Type B pancreatic cell (in vitro differentiated cells): Measurements from ENCODE around the gene PPP6C. TPM values are rescaled to one million over a fixed set of nuclear protein-coding genes. Genes with fewer than 3 reads are reported as not detected.
"Not testable (repeated sequence)": the region's sequence is repeated elsewhere in the genome, so short reads cannot be mapped to it uniquely, and the experiment has no call there.

Experiments used
- DNase-seq: peaks from one replicate; pipeline ENCODE4 v3.0.0; 2021; ENCODE audit warnings: mixed read lengths; ENCODE audit not compliant: unreplicated experiment; ENCODE audit errors: extremely low spot score
- H3K27ac Mint-ChIP-seq: 2 replicates; pipeline ENCODE4 v1.8.0; 2021; ENCODE audit warnings: mild to moderate bottlenecking, mixed read lengths
- H3K27me3 Mint-ChIP-seq: 2 replicates; pipeline ENCODE4 v1.8.0; 2021; ENCODE audit warnings: mixed read lengths
- H3K36me3 Mint-ChIP-seq: 2 replicates; pipeline ENCODE4 v1.8.0; 2021; ENCODE audit warnings: mixed read lengths
- H3K4me1 Mint-ChIP-seq: one replicate; pipeline ENCODE4 v1.8.0; 2021; ENCODE audit warnings: mixed read lengths; ENCODE audit not compliant: unreplicated experiment
- H3K4me3 Mint-ChIP-seq: 2 replicates; pipeline ENCODE4 v1.8.0; 2021; ENCODE audit warnings: mild to moderate bottlenecking, mixed read lengths
- H3K9me3 Mint-ChIP-seq: 2 replicates; pipeline ENCODE4 v1.8.0; 2021; ENCODE audit warnings: mixed read lengths
- long read RNA-seq: library from polyadenylated mRNA; unstranded; transcript quantifications from one replicate; pipeline ENCODE4 v2.0.0, GENCODE V29; 2020
- total RNA-seq: library from RNA; stranded (reverse); gene quantifications from 2 replicates; pipeline ENCODE4 v1.2.1, GENCODE V29; 2021; ENCODE audit warnings: low replicate concordance
- TF ChIP-seq, protein P1 (sequence below): fragments of 200-600 bp; sonication (generic); conservative IDR thresholded peaks from 2 replicates; pipeline ENCODE4 v1.5.0; 2021; ENCODE audit warnings: antibody characterized with exemption, mild to moderate bottlenecking

The PPP6C gene
- 30.2 and 35.2 TPM in 2 replicates for total RNA-seq
- long read RNA-seq, full-length matches to known transcripts: 35 of 41 reads
- long read RNA-seq, partial matches to known transcripts: 0 of 41 reads
- long read RNA-seq, other reads (novel, unspliced or antisense): 6 of 41 reads

GRCh38 chr9:125189361-125190289, at the start of gene PPP6C:
Gene PPP6C (minus strand): TSS chr9:125189803. CDS start chr9:125189718, 85 bp downstream.
- peaks cover 11% of the 10 kb centered on the region for H3K4me1 Mint-ChIP-seq
- DNase-seq: peak; percentile 98
- H3K27me3 Mint-ChIP-seq: no peaks in the 10 kb centered on the region
- no peaks in the 10 kb centered on the region for H3K9me3 Mint-ChIP-seq
- TF ChIP-seq, protein P1, sequence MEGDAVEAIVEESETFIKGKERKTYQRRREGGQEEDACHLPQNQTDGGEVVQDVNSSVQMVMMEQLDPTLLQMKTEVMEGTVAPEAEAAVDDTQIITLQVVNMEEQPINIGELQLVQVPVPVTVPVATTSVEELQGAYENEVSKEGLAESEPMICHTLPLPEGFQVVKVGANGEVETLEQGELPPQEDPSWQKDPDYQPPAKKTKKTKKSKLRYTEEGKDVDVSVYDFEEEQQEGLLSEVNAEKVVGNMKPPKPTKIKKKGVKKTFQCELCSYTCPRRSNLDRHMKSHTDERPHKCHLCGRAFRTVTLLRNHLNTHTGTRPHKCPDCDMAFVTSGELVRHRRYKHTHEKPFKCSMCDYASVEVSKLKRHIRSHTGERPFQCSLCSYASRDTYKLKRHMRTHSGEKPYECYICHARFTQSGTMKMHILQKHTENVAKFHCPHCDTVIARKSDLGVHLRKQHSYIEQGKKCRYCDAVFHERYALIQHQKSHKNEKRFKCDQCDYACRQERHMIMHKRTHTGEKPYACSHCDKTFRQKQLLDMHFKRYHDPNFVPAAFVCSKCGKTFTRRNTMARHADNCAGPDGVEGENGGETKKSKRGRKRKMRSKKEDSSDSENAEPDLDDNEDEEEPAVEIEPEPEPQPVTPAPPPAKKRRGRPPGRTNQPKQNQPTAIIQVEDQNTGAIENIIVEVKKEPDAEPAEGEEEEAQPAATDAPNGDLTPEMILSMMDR: peak; percentile 64
- peak within 1 kb of the TSS; percentile 95 for H3K4me3 Mint-ChIP-seq
- H3K36me3 Mint-ChIP-seq: peaks cover 4% of the 10 kb centered on the region
- H3K27ac Mint-ChIP-seq: peak within 1 kb of the TSS; percentile 93

DNA sequence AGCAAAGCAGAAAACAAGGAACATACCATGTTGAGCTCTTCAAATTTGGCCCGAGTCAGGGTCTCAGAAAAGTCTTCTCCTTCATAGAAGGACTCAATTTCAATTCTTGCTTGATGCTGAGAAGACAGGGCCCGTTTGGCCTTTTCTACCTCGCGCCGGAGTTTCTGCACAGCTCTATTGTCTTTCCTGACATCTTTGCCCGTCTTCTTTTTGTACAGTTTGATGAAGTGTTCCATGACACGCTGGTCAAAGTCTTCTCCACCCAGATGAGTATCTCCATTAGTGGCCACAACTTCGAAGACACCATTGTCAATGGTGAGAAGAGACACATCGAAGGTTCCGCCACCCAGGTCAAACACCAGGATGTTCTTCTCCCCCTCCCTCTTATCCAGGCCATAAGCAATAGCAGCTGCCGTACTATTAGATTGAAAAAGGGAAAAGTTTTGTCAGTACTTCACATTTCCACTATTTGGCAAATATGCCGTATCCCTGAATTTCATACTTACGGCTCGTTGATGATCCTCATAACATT, 49.4 kb upstream of the PPP6C start:
- no peaks in the 10 kb centered on the region for H3K9me3 Mint-ChIP-seq
- H3K4me1 Mint-ChIP-seq: peaks cover 31% of the 10 kb centered on the region
- H3K27ac Mint-ChIP-seq: peak overlapping the region; percentile 83
- peaks cover 51% of the 10 kb centered on the region for H3K36me3 Mint-ChIP-seq
- H3K4me3 Mint-ChIP-seq: peak overlapping the region; percentile 97
- no peak for DNase-seq
- TF ChIP-seq, protein P1: no peak
- peaks cover 6% of the 10 kb centered on the region for H3K27me3 Mint-ChIP-seq

DNA sequence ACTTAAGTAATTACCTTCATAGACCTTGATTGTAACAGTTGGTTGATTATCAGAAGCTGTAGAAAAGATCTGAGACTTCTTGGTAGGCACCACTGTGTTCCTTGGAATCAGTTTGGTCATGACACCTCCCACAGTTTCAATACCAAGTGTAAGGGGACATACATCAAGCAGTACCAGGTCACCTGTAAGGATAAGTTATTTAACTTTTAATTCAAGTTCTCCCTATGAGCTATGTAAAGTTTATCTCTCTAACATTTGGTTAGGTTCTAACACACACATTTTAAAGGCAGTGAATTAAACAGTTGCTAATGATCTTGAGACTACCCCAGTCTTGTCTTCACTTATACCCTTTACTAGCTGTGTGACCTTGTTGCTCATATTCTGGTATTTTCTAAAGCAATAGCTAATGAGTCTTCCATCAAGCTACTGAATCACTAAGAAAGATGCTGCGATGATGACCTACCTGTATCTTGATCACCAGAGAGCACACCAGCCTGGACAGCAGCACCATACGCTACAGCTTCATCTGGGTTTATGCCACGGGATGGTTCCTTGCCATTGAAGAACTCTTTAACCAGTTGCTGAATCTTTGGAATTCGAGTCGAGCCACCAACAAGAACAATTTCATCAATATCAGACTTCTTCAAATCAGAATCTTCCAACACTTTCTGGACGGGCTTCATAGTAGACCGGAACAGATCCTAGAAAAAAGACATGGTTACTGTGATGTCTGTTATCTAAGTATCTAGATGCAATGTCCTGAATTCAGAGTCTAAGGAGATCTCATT, 48.7 kb upstream of the PPP6C start:
- DNase-seq: no peak
- no peaks in the 10 kb centered on the region for H3K9me3 Mint-ChIP-seq
- H3K27me3 Mint-ChIP-seq: peaks cover 6% of the 10 kb centered on the region
- TF ChIP-seq, protein P1: no peak
- peak overlapping the region; percentile 83 for H3K27ac Mint-ChIP-seq
- H3K36me3 Mint-ChIP-seq: peaks cover 51% of the 10 kb centered on the region
- peaks cover 31% of the 10 kb centered on the region for H3K4me1 Mint-ChIP-seq
- H3K4me3 Mint-ChIP-seq: peak overlapping the region; percentile 97

DNA sequence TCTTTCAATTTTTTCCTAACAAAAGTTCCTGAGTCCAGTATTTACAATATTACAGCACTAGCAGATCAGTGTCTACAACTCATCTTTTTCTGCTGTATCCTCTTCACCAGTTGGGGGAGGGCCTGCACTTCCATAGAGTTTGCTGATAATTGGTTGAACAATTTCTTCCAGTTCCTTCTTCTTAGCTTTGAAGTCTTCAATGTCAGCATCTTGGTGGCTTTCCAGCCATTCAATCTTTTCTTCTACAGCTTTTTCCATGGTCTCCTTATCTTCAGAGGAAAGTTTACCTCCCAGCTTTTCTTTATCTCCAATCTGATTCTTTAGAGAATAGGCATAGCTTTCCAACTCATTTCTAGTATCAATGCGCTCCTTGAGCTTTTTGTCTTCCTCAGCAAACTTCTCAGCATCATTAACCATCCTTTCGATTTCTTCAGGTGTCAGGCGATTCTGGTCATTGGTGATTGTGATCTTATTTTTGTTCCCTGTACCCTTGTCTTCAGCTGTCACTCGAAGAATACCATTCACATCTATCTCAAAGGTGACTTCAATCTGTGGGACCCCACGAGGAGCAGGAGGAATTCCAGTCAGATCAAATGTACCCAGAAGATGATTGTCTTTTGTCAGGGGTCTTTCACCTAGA, 47.0 kb upstream of the PPP6C start:
- peak overlapping the region; percentile 71 for H3K27ac Mint-ChIP-seq
- H3K36me3 Mint-ChIP-seq: peaks cover 56% of the 10 kb centered on the region
- H3K4me3 Mint-ChIP-seq: peak overlapping the region; percentile 97

GRCh38 chr9:125235804-125236519, 46.4 kb upstream of the PPP6C start:
- H3K9me3 Mint-ChIP-seq: no peaks in the 10 kb centered on the region
- H3K27me3 Mint-ChIP-seq: peaks cover under 1% of the 10 kb centered on the region
- peak overlapping the region; percentile 71 for H3K27ac Mint-ChIP-seq
- H3K36me3 Mint-ChIP-seq: peaks cover 51% of the 10 kb centered on the region
- no peak for DNase-seq
- peak overlapping the region; percentile 97 for H3K4me3 Mint-ChIP-seq
- H3K4me1 Mint-ChIP-seq: peaks cover 28% of the 10 kb centered on the region
- TF ChIP-seq, protein P1: no peak

More for the DNA sequence above, 47.0 kb upstream of the PPP6C start:
- H3K9me3 Mint-ChIP-seq, DNase-seq, H3K27me3 Mint-ChIP-seq: not testable (repeated sequence)
- peaks cover 28% of the 10 kb centered on the region for H3K4me1 Mint-ChIP-seq

DNA sequence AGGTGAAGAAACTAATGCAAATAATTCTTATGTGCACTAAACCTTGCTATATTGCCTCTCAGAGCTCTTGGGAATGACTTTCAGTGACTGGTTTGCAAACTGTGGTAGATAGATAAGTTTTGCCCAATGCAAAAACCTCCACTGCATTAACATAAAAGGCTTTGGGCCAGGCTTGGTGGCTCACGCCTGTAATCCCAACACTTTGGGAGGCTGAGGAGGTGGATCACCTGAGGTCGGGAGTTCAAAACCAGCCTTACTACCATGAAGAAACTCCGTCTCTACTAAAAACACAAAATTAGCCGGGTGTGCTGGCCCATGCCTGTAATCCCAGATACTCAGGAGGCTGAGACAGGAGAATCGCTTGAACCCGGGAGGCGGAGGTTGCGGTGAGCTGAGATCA, 44.5 kb upstream of the PPP6C start:
- DNase-seq, H3K9me3 Mint-ChIP-seq, H3K27me3 Mint-ChIP-seq, H3K4me3 Mint-ChIP-seq: not testable (repeated sequence)
- H3K36me3 Mint-ChIP-seq: peaks cover 41% of the 10 kb centered on the region
- H3K4me1 Mint-ChIP-seq: peaks cover 26% of the 10 kb centered on the region
- H3K27ac Mint-ChIP-seq: peak overlapping the region; percentile 55
